VCaP (cell line): ENCODE measurements around the gene TANGO2.
A peak's percentile ranks its signal among the peaks of the same experiment; 100 is the strongest.

Experiments used
- H3K27ac ChIP-seq: fragments of 450-650 bp; 2 replicates; pipeline ENCODE4 v1.5.1; 2017
- TF ChIP-seq, protein P1 (sequence below): fragments of 450-650 bp; conservative IDR thresholded peaks from 2 replicates; pipeline ENCODE4 v1.5.1; 2017; ENCODE audit warnings: mild to moderate bottlenecking, moderate library complexity

The TANGO2 gene

DNA sequence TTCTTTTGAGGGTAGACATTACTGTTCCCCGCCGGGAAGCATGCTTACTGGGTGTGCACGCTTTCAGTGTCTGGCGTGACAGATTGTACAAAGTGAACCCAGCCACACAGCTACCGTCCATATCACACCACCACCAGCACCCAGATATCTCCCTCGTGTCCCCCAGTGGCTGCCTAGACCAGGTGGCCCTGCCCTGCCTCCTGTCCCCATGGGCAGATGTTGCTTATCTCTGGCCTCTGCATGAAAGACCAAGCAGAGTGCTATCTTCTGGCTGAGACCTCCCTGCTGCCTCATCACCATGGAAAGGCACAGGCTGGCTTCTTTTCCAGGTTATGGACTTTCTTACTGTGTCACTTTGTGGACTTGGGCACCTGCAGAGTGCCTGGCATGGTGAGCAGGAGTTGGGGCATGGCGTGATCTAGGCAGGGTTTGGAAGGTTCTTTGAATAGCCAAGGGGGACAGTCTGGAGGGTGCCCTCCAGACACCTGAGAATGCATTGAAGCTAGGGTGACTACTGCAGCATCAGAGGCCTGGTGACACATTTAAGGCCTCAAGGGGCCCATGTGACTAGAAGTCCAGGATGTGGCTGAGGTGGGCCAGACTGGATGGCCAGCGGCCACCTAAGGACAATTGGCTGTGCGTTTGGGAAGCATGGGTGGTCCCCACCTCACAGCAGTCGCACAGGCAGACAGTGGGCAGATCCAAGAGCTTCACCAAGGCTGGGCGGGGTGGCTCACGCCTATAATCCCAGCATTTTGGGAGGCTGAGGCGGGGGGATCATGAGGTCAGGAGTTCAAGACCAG lies 4.7 kb downstream of the TANGO2 start:
- no peak overlapping the region for H3K27ac ChIP-seq
- TF ChIP-seq, protein P1, sequence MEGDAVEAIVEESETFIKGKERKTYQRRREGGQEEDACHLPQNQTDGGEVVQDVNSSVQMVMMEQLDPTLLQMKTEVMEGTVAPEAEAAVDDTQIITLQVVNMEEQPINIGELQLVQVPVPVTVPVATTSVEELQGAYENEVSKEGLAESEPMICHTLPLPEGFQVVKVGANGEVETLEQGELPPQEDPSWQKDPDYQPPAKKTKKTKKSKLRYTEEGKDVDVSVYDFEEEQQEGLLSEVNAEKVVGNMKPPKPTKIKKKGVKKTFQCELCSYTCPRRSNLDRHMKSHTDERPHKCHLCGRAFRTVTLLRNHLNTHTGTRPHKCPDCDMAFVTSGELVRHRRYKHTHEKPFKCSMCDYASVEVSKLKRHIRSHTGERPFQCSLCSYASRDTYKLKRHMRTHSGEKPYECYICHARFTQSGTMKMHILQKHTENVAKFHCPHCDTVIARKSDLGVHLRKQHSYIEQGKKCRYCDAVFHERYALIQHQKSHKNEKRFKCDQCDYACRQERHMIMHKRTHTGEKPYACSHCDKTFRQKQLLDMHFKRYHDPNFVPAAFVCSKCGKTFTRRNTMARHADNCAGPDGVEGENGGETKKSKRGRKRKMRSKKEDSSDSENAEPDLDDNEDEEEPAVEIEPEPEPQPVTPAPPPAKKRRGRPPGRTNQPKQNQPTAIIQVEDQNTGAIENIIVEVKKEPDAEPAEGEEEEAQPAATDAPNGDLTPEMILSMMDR: no peak

DNA sequence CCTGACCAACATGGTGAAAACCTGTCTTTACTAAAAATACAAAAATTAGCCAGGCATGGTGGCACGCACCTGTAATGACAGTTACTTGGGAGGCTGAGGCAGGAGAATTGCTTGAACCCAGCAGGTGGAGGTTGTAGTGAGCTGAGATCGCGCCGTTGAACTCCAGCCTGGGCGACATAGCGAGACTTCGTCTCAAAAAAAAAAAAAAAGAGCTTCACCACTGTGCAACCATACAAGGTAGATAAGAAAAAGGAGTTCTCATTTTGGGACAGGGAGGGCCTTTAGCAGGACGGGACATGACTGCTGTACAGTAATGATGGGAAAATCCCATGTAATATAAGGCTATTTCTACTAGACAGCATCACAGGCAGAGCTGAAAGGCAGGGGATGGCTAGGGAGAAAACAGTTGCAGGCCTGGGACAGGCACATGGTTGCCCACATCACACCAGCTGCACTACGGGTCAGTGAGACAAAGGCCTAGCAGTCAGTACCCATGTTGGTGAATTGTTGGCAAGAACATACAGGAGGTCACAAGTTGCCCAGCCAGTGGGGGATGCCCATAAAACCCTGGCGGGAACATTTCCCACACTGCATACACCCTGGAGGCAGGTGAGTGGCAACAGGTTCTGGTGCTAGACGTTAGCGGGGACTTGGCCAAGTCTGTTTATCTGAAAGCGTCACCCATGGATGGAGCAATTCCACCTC lies 5.4 kb downstream of the TANGO2 start:
- H3K27ac ChIP-seq: no peak overlapping the region
- TF ChIP-seq, protein P1: no peak

DNA sequence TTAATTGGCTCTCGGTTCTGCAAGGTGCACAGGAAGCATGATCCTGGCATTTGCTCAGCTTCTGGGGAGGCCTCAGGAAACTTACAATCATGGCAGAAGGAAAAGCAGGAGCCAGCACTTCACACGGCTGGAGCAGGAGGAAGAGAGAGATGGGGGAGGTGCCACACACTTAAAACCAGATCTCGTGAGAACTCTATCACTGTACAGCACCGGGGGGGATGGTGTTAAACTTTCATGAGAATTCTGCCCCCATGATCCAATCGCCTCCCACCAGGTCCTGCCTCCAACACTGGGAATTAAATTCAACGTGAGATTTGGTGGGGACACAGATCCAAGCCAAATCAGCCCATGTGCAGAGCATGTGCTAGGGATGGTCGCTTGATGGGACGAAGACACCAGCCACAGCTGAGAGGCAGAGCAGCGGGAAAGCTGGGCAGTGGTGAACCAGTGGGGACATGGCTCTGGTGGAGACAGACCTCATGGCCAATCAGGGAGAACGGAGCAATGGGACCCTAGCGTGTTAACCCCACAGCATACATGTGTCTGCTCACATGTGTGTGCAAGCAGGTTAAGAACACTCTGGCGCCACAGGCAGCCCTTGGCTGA lies 6.2 kb downstream of the TANGO2 start:
- H3K27ac ChIP-seq: no peak overlapping the region
- TF ChIP-seq, protein P1: no peak

DNA sequence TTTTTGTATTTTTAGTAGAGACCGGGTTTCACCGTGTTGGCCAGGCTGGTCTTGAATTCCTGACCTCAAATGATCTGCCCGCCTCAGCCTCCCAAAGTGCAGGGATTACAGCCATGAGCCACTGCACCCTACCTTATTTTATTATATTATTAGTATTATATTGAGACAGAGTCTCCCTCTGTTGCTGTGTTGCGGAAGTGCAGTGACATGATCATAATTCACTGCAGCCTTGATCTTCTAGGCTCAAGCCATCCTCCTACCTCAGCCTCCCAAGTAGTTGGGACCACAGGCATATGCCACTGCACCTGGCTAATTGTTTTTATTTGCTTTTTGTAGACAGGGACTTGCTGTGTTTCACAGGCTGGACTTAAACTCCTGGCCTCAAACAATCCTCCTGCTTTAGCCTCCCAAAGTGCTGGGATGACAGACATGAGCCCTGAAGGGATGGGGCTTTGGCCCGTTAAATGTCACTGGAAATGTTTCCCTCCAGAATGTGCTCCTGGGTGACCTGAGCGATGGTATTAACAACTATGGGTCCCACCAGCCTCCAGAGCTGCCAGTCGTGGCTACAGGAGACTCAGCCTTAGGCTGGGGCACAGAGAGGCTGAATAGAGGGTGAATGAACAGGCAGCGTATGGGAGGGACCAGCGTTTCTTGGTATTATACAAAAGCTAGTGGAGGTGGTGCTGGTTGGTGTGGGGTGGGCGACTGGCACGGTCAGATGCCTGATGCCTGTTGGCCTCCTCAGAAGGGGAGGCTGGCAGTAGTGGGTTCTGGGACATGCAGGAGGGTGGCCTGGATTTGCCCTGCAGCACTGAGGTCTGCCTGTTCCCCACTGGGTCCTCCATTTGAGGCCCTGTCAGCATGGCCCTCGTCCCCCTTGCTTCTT lies 7.3 kb downstream of the TANGO2 start:
- TF ChIP-seq, protein P1: peak; percentile 72
- H3K27ac ChIP-seq: no peak overlapping the region

DNA sequence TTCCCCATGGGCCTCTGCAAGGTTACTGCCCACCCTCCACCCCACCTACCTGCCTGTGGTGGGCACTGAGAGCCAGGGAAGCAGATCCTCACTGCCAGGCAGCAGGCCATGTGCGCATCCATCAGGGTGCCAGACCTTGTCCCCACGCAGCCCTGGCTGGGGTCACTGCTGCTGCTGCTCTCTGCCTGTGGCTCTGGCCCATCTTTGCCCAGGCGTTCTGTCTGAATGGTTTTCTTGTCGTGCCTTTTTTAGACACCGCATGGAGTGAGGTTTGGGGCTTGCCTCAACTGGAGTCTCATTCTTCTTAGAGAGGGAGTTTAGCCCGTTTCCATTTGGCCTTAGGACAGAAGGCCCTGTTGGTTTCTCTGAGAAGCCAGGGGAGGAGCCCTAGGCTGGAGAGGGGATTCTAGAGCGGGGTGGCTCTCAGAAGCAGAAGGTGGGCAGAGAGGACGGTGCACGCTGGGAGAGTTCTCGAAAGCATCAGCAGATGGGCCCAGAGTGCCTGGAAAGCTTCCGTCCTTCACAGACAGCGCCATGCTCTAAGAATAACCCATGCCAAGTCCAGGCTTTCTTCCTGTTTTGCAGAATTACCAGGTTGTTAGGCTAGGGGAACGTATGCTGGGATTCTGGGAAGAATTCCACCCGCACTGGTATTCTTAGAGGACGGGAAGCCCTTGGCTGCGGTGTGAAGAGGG lies 8.1 kb downstream of the TANGO2 start:
- TF ChIP-seq, protein P1: no peak
- H3K27ac ChIP-seq: no peak overlapping the region

DNA sequence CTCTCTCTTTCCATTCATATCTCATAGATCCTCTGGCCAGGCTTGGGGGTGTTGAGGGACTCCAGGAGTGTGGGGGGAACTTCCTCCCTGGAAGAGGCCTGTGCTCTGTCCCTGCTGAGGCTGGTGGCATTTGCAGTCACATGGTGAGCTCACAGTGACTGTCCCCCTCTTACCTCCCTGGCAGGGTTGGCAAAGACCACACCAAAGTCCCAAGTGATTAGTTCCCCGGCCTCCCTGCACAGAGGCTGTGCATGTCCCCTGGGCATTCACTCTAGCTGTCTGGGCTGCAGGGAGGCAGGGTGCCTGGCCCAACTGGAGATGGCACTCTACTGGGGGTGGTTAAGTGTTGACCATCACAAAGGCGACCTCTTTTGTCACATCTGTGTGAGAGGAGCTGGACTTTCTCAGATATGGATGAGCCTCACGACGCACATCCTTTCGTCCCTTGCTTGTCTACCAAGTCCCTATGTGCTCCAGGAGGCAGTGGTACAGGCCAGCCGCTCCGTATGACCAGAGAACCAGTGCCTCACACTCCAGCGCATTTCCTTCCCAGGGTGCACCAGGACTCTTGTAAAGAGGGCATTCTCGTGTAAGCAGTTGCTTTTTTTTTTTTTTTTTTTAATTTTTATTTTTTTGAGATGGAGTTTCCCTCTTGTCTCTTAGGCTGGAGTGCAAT lies 8.8 kb downstream of the TANGO2 start:
- TF ChIP-seq, protein P1: no peak
- no peak overlapping the region for H3K27ac ChIP-seq
